ENCODE results near the gene DLG2. TPM values are rescaled to one million over a fixed set of nuclear protein-coding genes. Genes with fewer than 3 reads are reported as not detected.

The DLG2 gene
- total and polyA plus RNA-seq, 2 of the 4 experiments (the other 2 are of a cell fraction): 0.31 to 0.36 TPM

DNA sequence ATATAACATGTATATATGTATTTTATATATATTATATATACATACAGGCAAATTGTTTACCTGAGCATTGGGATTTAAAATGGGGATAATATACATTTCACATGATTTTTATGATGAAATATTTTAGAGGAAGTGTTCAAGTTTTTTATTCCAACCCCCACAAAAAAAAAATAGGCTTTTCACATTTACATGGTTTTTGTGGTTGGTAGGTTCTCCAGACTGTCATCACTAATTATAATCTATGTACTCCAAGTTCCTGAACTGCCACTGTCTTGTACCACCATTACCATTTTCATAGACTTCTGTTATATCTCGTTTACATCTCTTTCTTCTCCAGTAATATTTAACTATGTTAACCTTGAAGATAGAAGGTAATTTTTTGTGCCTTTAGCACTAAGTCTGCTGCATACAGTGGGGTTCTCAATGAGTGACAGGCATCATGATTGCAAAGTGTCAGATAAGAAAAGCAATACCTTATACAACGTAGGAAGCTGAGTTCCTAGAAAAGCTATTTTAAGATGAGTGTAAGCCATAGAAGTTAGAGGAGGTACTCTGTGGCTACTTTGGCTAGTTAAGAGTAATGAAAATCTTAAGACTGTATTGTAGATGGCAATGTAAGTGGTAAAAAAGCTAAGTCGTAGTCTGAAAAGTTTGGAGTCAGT is 25.8 kb upstream of the DLG2 start:
- TF ChIP-seq CHD1 (IDR thresholded peaks at IDR 0.05; ENCODE audit: low read depth, low read length) (no peak), MXI1 (IDR thresholded peaks at IDR 0.05; ENCODE audit: borderline replicate concordance, low read depth, low read length) (no peak), USF2 (IDR thresholded peaks at IDR 0.05; ENCODE audit: low read depth, low read length) (no peak), RCOR1 (IDR thresholded peaks at IDR 0.05; ENCODE audit: insufficient replicate concordance, low read length) (no peak), NFE2L2 (IDR thresholded peaks at IDR 0.05; ENCODE audit: low read depth, low read length) (no peak), BHLHE40 (IDR thresholded peaks at IDR 0.05; ENCODE audit: low read depth, low read length) (no peak), RFX5 (IDR thresholded peaks at IDR 0.05; ENCODE audit: low read depth, low read length) (no peak)
- no peak overlapping the region for H3K14ac ChIP-seq (replicated peaks; ENCODE audit: low read depth, low read length)
- no peak for DNase-seq
- H3K4ac ChIP-seq (ENCODE audit: low read depth, low read length): no peak overlapping the region
- POLR2A ChIA-PET (ENCODE audit: unreplicated experiment): no interaction called here
- H3K4me1 ChIP-seq (ENCODE audit: control insufficient read depth, insufficient read depth, low read length): no peaks in the 10 kb centered on the region
- no peaks in the 10 kb centered on the region for H3K9me3 ChIP-seq (ENCODE audit: control insufficient read depth, insufficient read depth, low read length)
- H3K79me1 ChIP-seq (ENCODE audit: low read depth in 1 of 2, low read length in 2 of 2): peaks cover 9 to 43% of the 10 kb centered on the region in 2 experiments
- BruUV-seq (replicated peaks): no TSS peak
- H4K5ac ChIP-seq (ENCODE audit: low read depth, low read length): no peak overlapping the region
- no peak overlapping the region for H2BK15ac ChIP-seq (ENCODE audit: low read depth, low read length)
- peaks cover 6% of the 10 kb centered on the region; the same call in 1 of the 2 replicates for H4K20me1 ChIP-seq (ENCODE audit: insufficient read depth, low read length)
- H2AK5ac ChIP-seq (ENCODE audit: low read depth, low read length): no peak overlapping the region
- H3K18ac ChIP-seq (ENCODE audit: low read depth, low read length): no peak overlapping the region
- no peak overlapping the region for H3K23ac ChIP-seq (ENCODE audit: low read depth, low read length)
- in situ Hi-C loops (cut with MboI; ENCODE audit: low sequenced_read_pairs): no loop called here
- no peak overlapping the region for H4K91ac ChIP-seq (ENCODE audit: insufficient read depth, low read depth, low read length)
- intact Hi-C loops (cut with micrococcal nuclease): no loop called here
- CTCF ChIA-PET: interaction anchor here (0.6 kb wide), 1 partner anchor 546 kb away, joined by 3 read pairs; no protein-coding TSS in a partner anchor
- dilution Hi-C loops (cut with HindIII; ENCODE audit: low sequenced_read_pairs, unreplicated experiment): no loop called here
- H3K27me3 ChIP-seq (ENCODE audit: control insufficient read depth, insufficient read depth, low read length): no peaks in the 10 kb centered on the region
- no peak overlapping the region for H4K8ac ChIP-seq (ENCODE audit: low read depth in 2 of 2, low read length in 2 of 2)
- no peak overlapping the region for H3K9ac ChIP-seq (ENCODE audit: low read depth, low read length)
- H2BK5ac ChIP-seq (ENCODE audit: low read depth, low read length, poor library complexity, severe bottlenecking): no peak overlapping the region
- H2AK9ac ChIP-seq (replicated peaks; ENCODE audit: low read depth, low read length, poor library complexity): no peak overlapping the region
- H3K27ac ChIP-seq (ENCODE audit: insufficient read depth, low read length): no peak overlapping the region
- H3K4me2 ChIP-seq (ENCODE audit: low read depth, low read length): no peak overlapping the region
- no peak overlapping the region for H3K56ac ChIP-seq (ENCODE audit: extremely low read depth, insufficient read depth, low read length)
- no CpG with 5 or more reads among the region's 3 CpGs for WGBS, 2 experiments (ENCODE audit: extremely low coverage in 2 of 2, insufficient read length in 1 of 2)
- H3K9me1 ChIP-seq (ENCODE audit: insufficient read depth, low read length): no peaks in the 10 kb centered on the region
- no peak overlapping the region for H2BK20ac ChIP-seq (ENCODE audit: low read depth, low read length)
- no peak overlapping the region for H2AFZ ChIP-seq (replicated peaks; ENCODE audit: low read length, poor library complexity)
- no peak for ATAC-seq (ENCODE audit: low read depth)
- peaks cover 8% of the 10 kb centered on the region for H3K36me3 ChIP-seq (ENCODE audit: control insufficient read depth, insufficient read depth, low read length)
- H2BK120ac ChIP-seq (ENCODE audit: low read depth, low read length): no peak overlapping the region
- no peak overlapping the region for H3K4me3 ChIP-seq (ENCODE audit: insufficient read depth, low read depth, low read length)

Data from IMR-90 (cell line).